OCI-LY3 (cell line): ENCODE results near the gene FAM114A2.

Source experiments
- H2AFZ ChIP-seq: fragments of 200-600, 300-600 bp; shearing (Covaris generic); 2 replicates; pipeline ENCODE4 v1.6.0; 2014; ENCODE audit warnings: antibody characterized with exemption, low read depth, low read length
- H3K27ac ChIP-seq: fragments of 200-600, 300-600 bp; sonication (generic); 2 replicates; pipeline ENCODE4 v1.5.1; 2014; ENCODE audit warnings: mild to moderate bottlenecking, low read length, moderate library complexity, mixed read lengths
- H3K27me3 ChIP-seq: fragments of 200-600, 300-600 bp; sonication (generic); 2 replicates; pipeline ENCODE4 v1.6.1; 2014; ENCODE audit warnings: low read depth, low read length, mixed read lengths
- H3K36me3 ChIP-seq: fragments of 200-600, 300-600 bp; sonication (generic); replicated peaks from 2 replicates; pipeline ENCODE3; 2014; ENCODE audit warnings: low read depth, low read length, mixed read lengths
- H3K4me1 ChIP-seq: fragments of 300-600, 200-600 bp; sonication (generic); 2 replicates; pipeline ENCODE4 v1.6.1; 2014; ENCODE audit warnings: low read length, mixed read lengths
- H3K4me2 ChIP-seq: fragments of 200-600, 300-600 bp; sonication (generic); 2 replicates; pipeline ENCODE4 v1.6.1; 2014; ENCODE audit warnings: low read length, mixed read lengths
- H3K4me3 ChIP-seq: fragments of 300-600, 200-600 bp; sonication (generic); 2 replicates; pipeline ENCODE4 v1.5.1; 2014; ENCODE audit warnings: antibody characterized with exemption, mild to moderate bottlenecking, low read length, moderate library complexity
- H3K79me2 ChIP-seq: fragments of 300-600, 200-600 bp; shearing (Covaris generic); 2 replicates; pipeline ENCODE4 v1.6.1; 2014; ENCODE audit warnings: mild to moderate bottlenecking, low read length, mixed read lengths
- H3K9ac ChIP-seq: fragments of 300-600, 200-600 bp; shearing (Covaris generic); 2 replicates; pipeline ENCODE4 v1.6.0; 2014; ENCODE audit warnings: mild to moderate bottlenecking, low read length, moderate library complexity
- H3K9me3 ChIP-seq: fragments of 200-600, 300-600 bp; shearing (Covaris generic); 2 replicates; pipeline ENCODE4 v1.6.1; 2014; ENCODE audit warnings: low read length, mixed read lengths; ENCODE audit not compliant: insufficient read depth
- H4K20me1 ChIP-seq: fragments of 200-600, 300-600 bp; sonication (generic); 2 replicates; pipeline ENCODE4 v1.6.1; 2016; ENCODE audit warnings: low read length, mixed read lengths; ENCODE audit not compliant: insufficient read depth
- CTCF ChIP-seq: fragments of 200-600, 300-600 bp; sonication (generic); IDR thresholded peaks from 2 replicates; pipeline ENCODE4 v1.5.1; 2014; ENCODE audit warnings: antibody characterized with exemption, low read length, low read depth
- EZH2phosphoT487 ChIP-seq: fragments of 200-600 bp; shearing (Covaris generic); IDR thresholded peaks from 2 replicates; pipeline ENCODE4 v1.6.1; 2018; ENCODE audit warnings: antibody characterized with exemption, mixed run types, low read depth

The FAM114A2 gene

GRCh38 chr5:153998010-153998409, 40.7 kb downstream of the FAM114A2 start:
- no peaks in the 10 kb centered on the region for H3K9me3 ChIP-seq
- H4K20me1 ChIP-seq, result no peaks in the 10 kb centered on the region
- H3K4me2 ChIP-seq, result no peak overlapping the region
- no peaks in the 10 kb centered on the region for H3K79me2 ChIP-seq
- H3K36me3 ChIP-seq, result no peaks in the 10 kb centered on the region
- H3K27me3 ChIP-seq, result no peaks in the 10 kb centered on the region
- no peak overlapping the region for H2AFZ ChIP-seq
- H3K4me3 ChIP-seq, result no peak overlapping the region
- no peak overlapping the region for H3K9ac ChIP-seq
- H3K27ac ChIP-seq, result no peak overlapping the region
- no peaks in the 10 kb centered on the region for H3K4me1 ChIP-seq
- TF ChIP-seq CTCF, result no peak
- no peak for TF ChIP-seq EZH2phosphoT487

DNA sequence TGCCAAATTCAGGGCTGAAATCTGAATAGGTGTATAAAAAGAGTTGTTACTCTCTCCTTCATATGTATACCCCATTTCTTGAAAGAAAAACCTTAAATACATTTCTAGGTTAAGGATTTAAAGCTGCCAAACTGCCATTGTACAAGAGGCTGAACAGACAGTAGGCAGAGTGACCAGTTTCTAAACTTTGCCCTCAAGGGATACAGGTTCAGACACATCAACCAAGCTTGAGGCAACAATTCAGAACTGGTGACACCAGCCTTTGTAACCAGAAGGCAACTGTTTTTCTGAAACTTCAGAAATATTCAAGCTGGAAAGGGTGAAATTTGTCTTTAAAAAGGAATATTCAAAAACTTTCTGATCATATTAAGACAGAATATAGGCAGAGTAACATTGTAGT, 47.5 kb downstream of the FAM114A2 start:
- H3K9ac ChIP-seq, result no peak overlapping the region
- H2AFZ ChIP-seq, result no peak overlapping the region
- H3K4me1 ChIP-seq, result no peaks in the 10 kb centered on the region
- no peak overlapping the region for H3K27ac ChIP-seq
- H3K4me2 ChIP-seq, result no peak overlapping the region
- H4K20me1 ChIP-seq, result no peaks in the 10 kb centered on the region
- H3K9me3 ChIP-seq, result no peaks in the 10 kb centered on the region
- H3K4me3 ChIP-seq, result no peak overlapping the region
- H3K27me3 ChIP-seq, result no peaks in the 10 kb centered on the region
- TF ChIP-seq EZH2phosphoT487 (no peak), CTCF (no peak)
- H3K79me2 ChIP-seq, result no peaks in the 10 kb centered on the region
- H3K36me3 ChIP-seq, result no peaks in the 10 kb centered on the region

DNA sequence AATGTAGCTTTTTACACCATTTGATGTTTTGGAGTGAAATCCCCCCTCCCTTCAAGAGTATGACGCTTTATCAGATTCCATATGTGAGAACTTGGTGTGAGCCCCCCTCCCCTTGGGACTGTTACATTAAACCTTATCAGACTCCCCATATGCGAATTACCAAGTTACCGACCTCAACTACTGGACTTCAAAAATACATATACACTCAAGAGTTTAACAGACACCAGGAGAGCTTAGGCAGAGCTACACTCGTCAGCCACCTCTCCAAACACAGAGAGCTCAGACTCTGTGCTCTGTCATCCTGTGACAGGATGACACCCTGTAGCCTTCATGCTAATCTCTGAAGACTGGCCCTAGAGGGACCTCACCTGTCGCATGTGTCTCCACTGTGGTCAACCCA, 50.2 kb downstream of the FAM114A2 start:
- no peak overlapping the region for H3K4me2 ChIP-seq
- H2AFZ ChIP-seq, result no peak overlapping the region
- no peak for TF ChIP-seq CTCF
- TF ChIP-seq EZH2phosphoT487, result no peak
- H3K27ac ChIP-seq, result no peak overlapping the region
- no peak overlapping the region for H3K4me3 ChIP-seq
- no peaks in the 10 kb centered on the region for H3K9me3 ChIP-seq
- H3K36me3 ChIP-seq, result no peaks in the 10 kb centered on the region
- no peaks in the 10 kb centered on the region for H3K4me1 ChIP-seq
- H3K27me3 ChIP-seq, result no peaks in the 10 kb centered on the region
- H4K20me1 ChIP-seq, result no peaks in the 10 kb centered on the region
- no peaks in the 10 kb centered on the region for H3K79me2 ChIP-seq
- no peak overlapping the region for H3K9ac ChIP-seq

GRCh38 chr5:153987301-153987700, 51.4 kb downstream of the FAM114A2 start:
- H3K4me1 ChIP-seq, result no peaks in the 10 kb centered on the region
- no peaks in the 10 kb centered on the region for H3K36me3 ChIP-seq
- H3K27ac ChIP-seq, result no peak overlapping the region
- H3K27me3 ChIP-seq, result no peaks in the 10 kb centered on the region
- H2AFZ ChIP-seq, result no peak overlapping the region
- H3K9me3 ChIP-seq, result no peaks in the 10 kb centered on the region
- no peak for TF ChIP-seq EZH2phosphoT487
- TF ChIP-seq CTCF, result no peak
- H3K4me2 ChIP-seq, result no peak overlapping the region
- H3K4me3 ChIP-seq, result no peak overlapping the region
- H3K79me2 ChIP-seq, result no peaks in the 10 kb centered on the region
- H3K9ac ChIP-seq, result no peak overlapping the region
- H4K20me1 ChIP-seq, result no peaks in the 10 kb centered on the region
